HepG2 (cell line): ENCODE data around the gene METTL22. TPM values are rescaled to one million over a fixed set of nuclear protein-coding genes. Genes with fewer than 3 reads are reported as not detected.

Experiments used
- ARNT2 ChIP-seq: sonication (generic); formaldehyde crosslinking; IDR thresholded peaks from 2 replicates; pipeline ENCODE4 v1.8.0; 2022; ENCODE audit warnings: mild to moderate bottlenecking, low read depth, missing genetic modification reagents, moderate library complexity
- CBFB ChIP-seq: sonication (generic); formaldehyde crosslinking; IDR thresholded peaks from 2 replicates; pipeline ENCODE4 v1.4.0; 2020; ENCODE audit warnings: missing genetic modification reagents
- HES4 ChIP-seq: sonication (generic); formaldehyde crosslinking; IDR thresholded peaks from 2 replicates; pipeline ENCODE4 v1.9.0; 2021; ENCODE audit warnings: mild to moderate bottlenecking, missing genetic modification reagents, borderline replicate concordance
- HMG20A ChIP-seq: IDR thresholded peaks from 2 replicates; pipeline ENCODE4 v1.6.1; 2016; ENCODE audit warnings: borderline replicate concordance
- JUNB ChIP-seq: sonication (generic); formaldehyde crosslinking; IDR thresholded peaks from 2 replicates; pipeline ENCODE4 v1.8.0; 2022; ENCODE audit warnings: missing genetic modification reagents, mild to moderate bottlenecking, borderline replicate concordance
- NFKBIZ ChIP-seq: IDR thresholded peaks from 2 replicates; pipeline ENCODE4 v1.6.1; 2018; ENCODE audit warnings: missing genetic modification reagents, missing compliant biosample characterization
- NONO ChIP-seq, 2 experiments: fragments of 450-650 bp in 1 of 2; sonication (generic) in 1 of 2; formaldehyde crosslinking in 1 of 2; IDR thresholded peaks in 1 of 2; conservative IDR thresholded peaks in 1 of 2; 2 replicates each; pipeline versions ENCODE4 v1.6.1 to v1.8.0; 2017 to 2022; ENCODE audit warnings: mild to moderate bottlenecking in 1 of 2, missing genetic modification reagents in 1 of 2, moderate library complexity in 1 of 2
- POLR2G ChIP-seq: fragments of 200-400 bp; formaldehyde crosslinking; IDR thresholded peaks from 2 replicates; pipeline ENCODE4 v1.6.1; 2018; ENCODE audit warnings: mild to moderate bottlenecking, low read depth, low read length, moderate library complexity
- REPIN1 ChIP-seq: sonication (generic); formaldehyde crosslinking; IDR thresholded peaks from 2 replicates; pipeline ENCODE4 v1.8.0; 2022; ENCODE audit warnings: missing genetic modification reagents, low read depth, mild to moderate bottlenecking, borderline replicate concordance
- RFX1 ChIP-seq: fragments of 450-650 bp; IDR thresholded peaks from 2 replicates; pipeline ENCODE4 v1.6.1; 2017
- SETDB1 ChIP-seq: sonication (generic); formaldehyde crosslinking; IDR thresholded peaks from 2 replicates; pipeline ENCODE4 v1.5.1; 2020; ENCODE audit warnings: missing genetic modification reagents, mild to moderate bottlenecking, borderline replicate concordance
- TCF7 ChIP-seq: sonication (generic); IDR thresholded peaks from 2 replicates; pipeline ENCODE4 v1.6.1; 2016; ENCODE audit warnings: antibody characterized with exemption, low read depth
- U2AF2 ChIP-seq: fragments of 200-400 bp; formaldehyde crosslinking; IDR thresholded peaks from 2 replicates; pipeline ENCODE4 v1.6.1; 2017; ENCODE audit warnings: low read depth, mild to moderate bottlenecking, low read length
- USF2 ChIP-seq, 2 experiments: sonication (generic) in 1 of 2; formaldehyde crosslinking in 1 of 2; IDR thresholded peaks; 2 replicates each; pipeline versions ENCODE4 v1.5.1 to v1.6.1; 2011 to 2020; ENCODE audit warnings: borderline replicate concordance in 1 of 2, low read depth in 1 of 2, low read length in 1 of 2, mild to moderate bottlenecking in 1 of 2, missing genetic modification reagents in 1 of 2, moderate library complexity in 1 of 2
- WIZ ChIP-seq: sonication (generic); formaldehyde crosslinking; IDR thresholded peaks from 2 replicates; pipeline ENCODE4 v1.5.1; 2020; ENCODE audit warnings: mild to moderate bottlenecking, missing genetic modification reagents
- ZFP36L2 ChIP-seq: sonication (generic); formaldehyde crosslinking; IDR thresholded peaks from 2 replicates; pipeline ENCODE4 v1.4.0; 2020; ENCODE audit warnings: missing genetic modification reagents
- ZKSCAN1 ChIP-seq: fragments of 150-350 bp; IDR thresholded peaks from 2 replicates; pipeline ENCODE4 v1.6.1; 2014; ENCODE audit warnings: low read length
- ZNF160 ChIP-seq: sonication (generic); formaldehyde crosslinking; IDR thresholded peaks from 2 replicates; pipeline ENCODE4 v1.8.0; 2022; ENCODE audit warnings: mild to moderate bottlenecking, inconsistent platforms, missing genetic modification reagents
- ZNF281 ChIP-seq: sonication (generic); formaldehyde crosslinking; IDR thresholded peaks from 2 replicates; pipeline ENCODE4 v1.4.0; 2020; ENCODE audit warnings: missing genetic modification reagents, borderline replicate concordance
- ZNF44 ChIP-seq: sonication (generic); formaldehyde crosslinking; IDR thresholded peaks from 2 replicates; pipeline ENCODE4 v1.5.1; 2020; ENCODE audit warnings: mild to moderate bottlenecking, missing genetic modification reagents
- ZNF543 ChIP-seq: sonication (generic); formaldehyde crosslinking; IDR thresholded peaks from 2 replicates; pipeline ENCODE4 v1.4.0; 2020; ENCODE audit warnings: mild to moderate bottlenecking, missing genetic modification reagents
- ZNF562 ChIP-seq: sonication (generic); formaldehyde crosslinking; IDR thresholded peaks from 2 replicates; pipeline ENCODE4 v1.8.0; 2022; ENCODE audit warnings: missing genetic modification reagents, borderline replicate concordance
- ZSCAN30 ChIP-seq: sonication (generic); formaldehyde crosslinking; IDR thresholded peaks from 2 replicates; pipeline ENCODE4 v1.5.0; 2020; ENCODE audit warnings: mild to moderate bottlenecking, missing genetic modification reagents
- ZSCAN31 ChIP-seq: sonication (generic); formaldehyde crosslinking; IDR thresholded peaks from 2 replicates; pipeline ENCODE4 v1.5.0; 2020; ENCODE audit warnings: low read depth, mild to moderate bottlenecking, missing genetic modification reagents
- polyA plus RNA-seq, 8 experiments: library from polyadenylated mRNA; depleted of rRNA in 3 of 8; stranded (reverse) in 7 of 8; unstranded in 1 of 8; fragments of >200 nt; fragmentation: Illumina TruSeq in 4 of 8; extraction: Trizol in 4 of 8; gene quantifications; 2 replicates each; pipeline versions ENCODE4 v1.2.1 to v1.2.3, GENCODE V29; 2011 to 2016; ENCODE audit warnings: low read depth in 4 of 8, missing spikeins in 1 of 8, mixed read lengths in 1 of 8; ENCODE audit not compliant: insufficient read depth in 1 of 8
- total RNA-seq, 5 experiments: library from RNA; depleted of rRNA; stranded (reverse); fragments of >200 nt; fragmentation: Illumina TruSeq; extraction: Trizol; gene quantifications; 2 replicates each; pipeline ENCODE4 v1.2.3, GENCODE V29; 2016; ENCODE audit warnings: low read depth in 1 of 5

METTL22 gene
- total and polyA plus RNA-seq, 2 of the 13 experiments (the other 11 are each of a cell fraction or from before 2014, with no cell fraction given) = 36.2 to 94.8 TPM

DNA sequence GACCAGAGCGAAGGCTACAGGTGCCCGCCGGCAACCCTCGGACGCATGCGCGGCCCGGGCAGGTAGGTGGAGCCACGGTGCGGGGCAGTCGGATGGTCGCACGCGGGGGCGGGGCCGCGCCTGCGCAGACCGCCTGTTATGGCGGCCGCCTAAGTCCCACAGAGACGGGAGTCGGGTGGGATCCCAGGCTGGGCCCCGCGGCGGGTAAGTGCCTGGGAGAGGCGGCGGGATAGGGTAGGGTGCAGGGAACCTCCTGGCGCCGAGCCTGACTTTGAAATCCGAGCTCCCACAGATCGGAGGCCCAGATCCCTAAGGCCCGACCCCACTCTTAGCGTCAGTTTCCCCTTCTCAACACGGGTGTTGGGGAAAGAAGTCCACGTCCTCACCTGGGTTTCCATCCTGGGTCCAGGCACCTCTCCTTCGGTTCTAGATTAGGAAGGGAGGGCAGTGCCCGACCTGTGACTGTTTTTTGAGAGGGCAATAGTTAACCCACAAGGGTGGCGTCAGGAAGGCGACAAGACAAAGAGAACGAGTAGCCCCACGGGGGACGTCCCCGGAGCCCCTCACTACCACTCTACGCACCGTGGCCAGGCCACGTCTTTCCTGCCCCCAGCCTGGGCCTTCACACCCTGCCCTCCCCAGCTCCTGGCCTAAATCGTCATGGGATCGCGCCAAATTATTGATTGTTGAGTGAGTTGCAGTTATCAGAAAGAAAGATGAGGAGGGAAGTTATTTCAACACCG lies at the start of gene METTL22 (continued):
- no peak for TF ChIP-seq TCF7
- TF ChIP-seq ZNF281 (CRISPR knock-in tag) = 0 out of 2 replicates have a peak, but pooled peaks have one; percentile 24
- no peak for TF ChIP-seq JUNB (CRISPR knock-in tag)
- no peak for TF ChIP-seq ZKSCAN1
- TF ChIP-seq ZSCAN30 = no peak
- TF ChIP-seq HES4 (CRISPR knock-in tag) = 0 out of 2 replicates have a peak, but pooled peaks have one; percentile 83
- TF ChIP-seq ZNF543 (CRISPR knock-in tag) = no peak
- TF ChIP-seq NFKBIZ (CRISPR knock-in tag) = peak; percentile 62; the same call in 1 of the 2 replicates
- TF ChIP-seq ARNT2 (CRISPR knock-in tag) = no peak; the same call in 1 of the 2 replicates
- no peak for TF ChIP-seq ZNF562 (CRISPR knock-in tag)
- TF ChIP-seq USF2 (IDR thresholded peaks at IDR 0.05; ENCODE audit: low read depth, low read length) = no peak
- peak; percentile 17; the same call in 1 of the 2 replicates for TF ChIP-seq USF2 (CRISPR knock-in tag; IDR thresholded peaks at IDR 0.05; ENCODE audit: borderline replicate concordance)
- TF ChIP-seq RFX1 = no peak
- peak; percentile 39; the same call in 1 of the 2 replicates for TF ChIP-seq REPIN1
- peak; percentile 93 for TF ChIP-seq ZSCAN31
- no peak for TF ChIP-seq SETDB1 (CRISPR knock-in tag)
- no peak for TF ChIP-seq U2AF2
- TF ChIP-seq ZNF160 = peak; percentile 69; the same call in 1 of the 2 replicates
- peak; percentile 99 for TF ChIP-seq POLR2G
- no peak for TF ChIP-seq NONO (IDR thresholded peaks at IDR 0.05)
- peak; percentile 68 for TF ChIP-seq NONO (CRISPR knock-in tag; conservative IDR thresholded peaks at IDR 0.05)
- peak; percentile 95 for TF ChIP-seq WIZ (CRISPR knock-in tag)
- TF ChIP-seq CBFB (CRISPR knock-in tag) = no peak; the same call in 1 of the 2 replicates
- TF ChIP-seq ZFP36L2 = peak; percentile 84; the same call in 1 of the 2 replicates
- peak; percentile 49; the same call in 1 of the 2 replicates for TF ChIP-seq ZNF44
- peak; percentile 40 for TF ChIP-seq HMG20A (CRISPR knock-in tag)
